Smooth muscle cell (in vitro differentiated cells): ENCODE data around the gene PDE6D. TPM values are rescaled to one million over a fixed set of nuclear protein-coding genes. Genes with fewer than 3 reads are reported as not detected.
"Not testable (repeated sequence)": the region's sequence is repeated elsewhere in the genome, so short reads cannot be mapped to it uniquely, and the experiment has no call there.

Experiments
- DNase-seq: peaks from one replicate; lab custom pipeline; 2025; ENCODE audit not compliant: unreplicated experiment; lab: John Stamatoyannopoulos, UW
- H2AFZ ChIP-seq: fragments of 200-600 bp; sonication (generic); 2 replicates; pipeline ENCODE4 v1.6.0; 2016; ENCODE audit warnings: antibody characterized with exemption, low read depth, mild to moderate bottlenecking
- H3F3A ChIP-seq: fragments of 200-600 bp; sonication (generic); 2 replicates; pipeline ENCODE4 v1.6.0; 2017; ENCODE audit warnings: antibody characterized with exemption, low read depth
- H3K27ac ChIP-seq: fragments of 200-600 bp; sonication (generic); 2 replicates; pipeline ENCODE4 v1.5.1; 2016; ENCODE audit warnings: low read depth, mild to moderate bottlenecking
- H3K27me3 ChIP-seq: fragments of 200-600 bp; sonication (generic); 2 replicates; pipeline ENCODE4 v1.6.1; 2016; ENCODE audit warnings: low read depth, mild to moderate bottlenecking
- H3K36me3 ChIP-seq: fragments of 200-600 bp; sonication (generic); 2 replicates; pipeline ENCODE4 v1.5.1; 2016; ENCODE audit warnings: low read depth
- H3K4me1 ChIP-seq: fragments of 200-600 bp; sonication (generic); 2 replicates; pipeline ENCODE4 v1.5.1; 2016; ENCODE audit warnings: low read depth
- H3K4me2 ChIP-seq: fragments of 200-600 bp; sonication (generic); 2 replicates; pipeline ENCODE4 v1.6.0; 2016; ENCODE audit warnings: mild to moderate bottlenecking
- H3K4me3 ChIP-seq: fragments of 200-600 bp; sonication (generic); 2 replicates; pipeline ENCODE4 v1.5.1; 2016; ENCODE audit warnings: mild to moderate bottlenecking
- H3K79me2 ChIP-seq: fragments of 200-600 bp; sonication (generic); 2 replicates; pipeline ENCODE4 v1.6.0; 2016; ENCODE audit warnings: low read depth, mild to moderate bottlenecking
- H3K9ac ChIP-seq: fragments of 200-600 bp; sonication (generic); 2 replicates; pipeline ENCODE4 v1.6.0; 2016; ENCODE audit warnings: low read depth
- H3K9me3 ChIP-seq: fragments of 200-600 bp; sonication (generic); replicated peaks from 2 replicates; pipeline ENCODE4 v1.5.1; 2016; ENCODE audit warnings: low read depth
- H4K20me1 ChIP-seq: fragments of 200-600 bp; sonication (generic); 2 replicates; pipeline ENCODE4 v1.6.0; 2016; ENCODE audit warnings: low read depth
- WGBS: methylation state at CpG from one replicate; pipeline ENCODE4 v1.1.7; 2016; ENCODE audit warnings: low lambda C conversion rate; 5-methylcytosine and 5-hydroxymethylcytosine counted together
- polyA plus RNA-seq: library from polyadenylated mRNA; unstranded; fragments of >200 nt; fragmentation: Nextera tagmentation; extraction: Ambion mirVana; gene quantifications from 2 replicates; pipeline ENCODE4 v1.2.1, GENCODE V29; 2016
- total RNA-seq: library from RNA; depleted of rRNA; stranded (reverse); fragments of >200 nt; gene quantifications from 2 replicates; pipeline ENCODE4 v1.2.3, GENCODE V29; 2014
- TF ChIP-seq, protein P1 (sequence below): fragments of 200-600 bp; sonication (generic); IDR thresholded peaks from 2 replicates; pipeline ENCODE4 v1.5.1; 2017; ENCODE audit warnings: borderline replicate concordance, mild to moderate bottlenecking, antibody characterized with exemption; ENCODE audit not compliant: insufficient read depth, poor library complexity, severe bottlenecking

PDE6D gene
- total and polyA plus RNA-seq, 2 experiments from 2014 or later = 32.7 to 54.9 TPM

DNA sequence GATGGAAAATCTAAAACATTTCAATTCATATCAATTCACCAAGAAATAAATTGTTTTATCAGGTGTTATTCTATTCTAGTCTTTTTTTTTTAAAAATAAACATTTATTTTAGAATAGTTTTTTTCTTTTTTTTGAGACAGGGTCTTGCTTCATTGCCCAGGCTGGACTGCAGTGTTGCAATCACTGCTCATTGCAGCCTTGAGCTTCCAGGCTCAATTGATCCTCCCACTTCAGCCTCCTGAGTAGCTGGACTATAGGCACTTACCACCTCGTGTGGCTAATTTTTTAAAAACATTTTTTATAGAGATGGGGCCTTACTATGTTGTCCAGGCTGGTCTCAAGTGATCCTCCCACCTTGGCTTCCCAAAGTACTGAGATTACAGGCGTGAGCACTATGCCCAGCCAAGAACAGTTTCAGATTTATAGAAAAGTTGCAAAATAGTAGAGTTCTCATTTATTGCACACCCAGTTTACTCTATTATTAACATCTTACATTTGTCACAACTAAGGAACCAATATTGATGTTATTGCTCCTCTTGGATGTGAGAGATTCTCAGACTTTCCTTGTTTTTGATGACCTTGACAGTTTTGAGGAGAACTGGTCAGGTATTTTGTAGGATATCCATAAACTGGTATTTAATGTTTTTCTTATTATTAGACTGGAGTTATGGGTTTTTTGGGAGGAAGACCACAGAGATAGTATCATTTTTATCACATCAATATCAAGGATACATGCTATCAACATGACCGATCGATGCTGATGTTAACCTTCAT lies 29.9 kb downstream of the PDE6D start:
- Histone ChIP-seq H3K79me2 (no peaks in the 10 kb centered on the region), H2AFZ (no peak overlapping the region), H3K4me2 (no peak overlapping the region), H3K36me3 (no peaks in the 10 kb centered on the region), H3K9me3 (no peaks in the 10 kb centered on the region), H4K20me1 (peaks cover 5% of the 10 kb centered on the region), H3K4me1 (no peaks in the 10 kb centered on the region), H3K27ac (no peak overlapping the region), H3K27me3 (no peaks in the 10 kb centered on the region), H3F3A (no peaks in the 10 kb centered on the region), H3K4me3 (no peak overlapping the region), H3K9ac (no peak overlapping the region)
- 93% methylated on average over 4 of the region's 4 CpGs for WGBS
- DNase-seq = no peak
- TF ChIP-seq, protein P1, sequence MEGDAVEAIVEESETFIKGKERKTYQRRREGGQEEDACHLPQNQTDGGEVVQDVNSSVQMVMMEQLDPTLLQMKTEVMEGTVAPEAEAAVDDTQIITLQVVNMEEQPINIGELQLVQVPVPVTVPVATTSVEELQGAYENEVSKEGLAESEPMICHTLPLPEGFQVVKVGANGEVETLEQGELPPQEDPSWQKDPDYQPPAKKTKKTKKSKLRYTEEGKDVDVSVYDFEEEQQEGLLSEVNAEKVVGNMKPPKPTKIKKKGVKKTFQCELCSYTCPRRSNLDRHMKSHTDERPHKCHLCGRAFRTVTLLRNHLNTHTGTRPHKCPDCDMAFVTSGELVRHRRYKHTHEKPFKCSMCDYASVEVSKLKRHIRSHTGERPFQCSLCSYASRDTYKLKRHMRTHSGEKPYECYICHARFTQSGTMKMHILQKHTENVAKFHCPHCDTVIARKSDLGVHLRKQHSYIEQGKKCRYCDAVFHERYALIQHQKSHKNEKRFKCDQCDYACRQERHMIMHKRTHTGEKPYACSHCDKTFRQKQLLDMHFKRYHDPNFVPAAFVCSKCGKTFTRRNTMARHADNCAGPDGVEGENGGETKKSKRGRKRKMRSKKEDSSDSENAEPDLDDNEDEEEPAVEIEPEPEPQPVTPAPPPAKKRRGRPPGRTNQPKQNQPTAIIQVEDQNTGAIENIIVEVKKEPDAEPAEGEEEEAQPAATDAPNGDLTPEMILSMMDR = no peak

DNA sequence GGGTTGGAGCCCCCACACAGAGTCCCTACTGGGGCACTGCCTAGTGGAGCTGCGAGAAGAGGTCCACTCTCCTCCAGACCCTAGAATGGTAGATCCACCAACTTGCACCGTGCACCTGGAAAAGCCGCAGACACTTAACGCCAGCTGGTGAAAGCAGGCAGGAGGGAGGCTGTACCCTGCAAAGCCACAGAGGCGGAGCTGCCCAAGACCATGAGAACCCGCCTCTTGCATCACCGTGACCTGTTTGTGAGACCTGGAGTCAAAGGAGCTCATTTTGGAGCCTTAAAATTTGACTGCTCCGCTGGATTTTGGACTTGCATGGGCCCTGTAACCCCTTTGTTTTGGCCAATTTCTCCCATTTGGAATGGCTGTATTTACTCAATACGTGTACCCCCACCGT lies 32.1 kb downstream of the PDE6D start:
- peaks cover 15% of the 10 kb centered on the region for H3K4me1 ChIP-seq
- WGBS = 99% methylated on average over 10 of the region's 10 CpGs
- not testable (repeated sequence) for H3K4me2 ChIP-seq, H4K20me1 ChIP-seq, H3K9me3 ChIP-seq, H3K79me2 ChIP-seq, H3K27me3 ChIP-seq, H3K27ac ChIP-seq, H3K36me3 ChIP-seq, H2AFZ ChIP-seq, H3F3A ChIP-seq, H3K4me3 ChIP-seq, DNase-seq, H3K9ac ChIP-seq

DNA sequence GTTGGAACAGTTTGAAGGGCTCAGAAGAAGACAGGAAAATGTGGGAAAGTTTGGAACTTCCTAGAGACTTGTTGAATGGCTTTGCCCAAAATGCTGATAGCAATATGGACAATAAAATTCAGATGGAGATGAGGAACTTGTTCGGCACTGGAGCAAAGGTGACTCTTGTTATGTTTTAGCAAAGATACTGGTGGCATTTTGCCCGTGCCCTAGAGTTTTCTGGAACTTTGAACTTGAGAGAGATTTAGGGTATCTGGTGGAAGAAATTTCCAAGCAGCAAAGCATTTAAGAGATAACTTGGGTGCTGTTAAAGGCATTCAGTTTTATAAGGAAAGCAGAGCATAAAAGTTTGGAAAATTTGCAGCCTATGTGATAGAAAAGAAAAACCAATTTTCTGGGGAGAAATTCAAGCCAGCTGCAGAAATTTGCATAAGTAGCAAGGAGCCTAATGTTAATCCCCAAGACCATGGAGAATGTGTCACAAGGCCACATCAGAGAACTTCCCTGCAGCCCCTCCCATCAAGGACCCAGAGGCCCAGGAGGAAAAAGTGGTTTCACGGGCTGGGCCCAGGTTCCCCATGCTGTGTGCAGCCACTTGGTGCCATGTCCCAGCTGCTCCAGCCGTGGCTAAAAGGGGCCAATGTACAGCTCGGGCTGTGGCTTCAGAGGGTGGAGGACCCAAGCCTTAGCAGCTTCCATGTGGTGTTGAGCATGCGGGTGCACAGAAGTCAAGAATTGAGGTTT lies 32.8 kb downstream of the PDE6D start:
- H3K4me1 ChIP-seq = peaks cover 15% of the 10 kb centered on the region
- H3K9ac ChIP-seq, DNase-seq, H3K9me3 ChIP-seq, H4K20me1 ChIP-seq, H3K27ac ChIP-seq, H3F3A ChIP-seq, H3K79me2 ChIP-seq, H3K27me3 ChIP-seq, H3K4me3 ChIP-seq, H2AFZ ChIP-seq, H3K4me2 ChIP-seq, H3K36me3 ChIP-seq: not testable (repeated sequence)
- 88% methylated on average over 6 of the region's 6 CpGs for WGBS

DNA sequence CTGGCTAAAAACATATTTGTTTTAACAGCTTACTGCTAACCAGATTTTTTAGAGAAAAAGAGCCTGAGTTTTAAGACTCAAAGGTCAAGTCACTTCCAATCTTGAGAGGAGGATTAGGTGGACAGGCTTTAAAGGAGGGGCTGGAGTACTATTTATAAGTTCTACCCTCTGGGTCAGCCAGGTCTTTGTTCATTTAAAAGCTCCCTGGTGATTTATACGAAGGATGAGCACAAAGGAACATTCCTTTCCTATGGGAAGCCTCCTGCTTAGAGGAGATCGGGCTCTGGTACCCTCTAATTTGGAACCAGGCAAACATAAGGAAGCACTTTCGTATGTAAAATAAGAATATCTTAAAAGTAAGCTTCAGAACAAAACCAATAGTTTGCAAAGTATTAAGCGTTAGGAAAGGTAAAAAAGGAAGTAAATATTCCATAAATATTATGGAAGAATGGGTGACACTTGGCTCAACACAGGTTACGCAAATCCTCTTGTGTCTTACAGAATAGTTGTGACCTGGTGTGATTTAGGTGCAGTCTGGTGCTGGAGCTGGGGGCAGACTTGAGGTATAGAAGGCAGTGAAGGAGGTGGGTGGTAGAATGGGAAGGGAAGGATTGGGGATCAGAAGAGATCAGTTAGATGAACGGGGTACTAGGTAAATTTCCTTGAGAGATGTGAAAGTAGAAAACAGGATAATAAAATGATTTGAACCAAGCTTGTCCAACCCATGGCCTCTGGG lies 35.6 kb downstream of the PDE6D start:
- DNase-seq = no peak

More for the DNA sequence above, 35.6 kb downstream of the PDE6D start:
- no peaks in the 10 kb centered on the region for H4K20me1 ChIP-seq
- no peaks in the 10 kb centered on the region for H3K79me2 ChIP-seq
- H3K4me2 ChIP-seq = no peak overlapping the region
- WGBS = 72% methylated on average over 6 of the region's 6 CpGs
- H3K36me3 ChIP-seq = no peaks in the 10 kb centered on the region
- H3K9ac ChIP-seq = no peak overlapping the region
- no peaks in the 10 kb centered on the region for H3F3A ChIP-seq
- H3K4me1 ChIP-seq = peaks cover 19% of the 10 kb centered on the region
- H2AFZ ChIP-seq = no peak overlapping the region
- no peak overlapping the region for H3K27ac ChIP-seq
- no peaks in the 10 kb centered on the region for H3K9me3 ChIP-seq
- H3K4me3 ChIP-seq = no peak overlapping the region
- TF ChIP-seq, protein P1 = no peak
- no peaks in the 10 kb centered on the region for H3K27me3 ChIP-seq
